ENCODE data around the gene FICD.

FICD gene

DNA sequence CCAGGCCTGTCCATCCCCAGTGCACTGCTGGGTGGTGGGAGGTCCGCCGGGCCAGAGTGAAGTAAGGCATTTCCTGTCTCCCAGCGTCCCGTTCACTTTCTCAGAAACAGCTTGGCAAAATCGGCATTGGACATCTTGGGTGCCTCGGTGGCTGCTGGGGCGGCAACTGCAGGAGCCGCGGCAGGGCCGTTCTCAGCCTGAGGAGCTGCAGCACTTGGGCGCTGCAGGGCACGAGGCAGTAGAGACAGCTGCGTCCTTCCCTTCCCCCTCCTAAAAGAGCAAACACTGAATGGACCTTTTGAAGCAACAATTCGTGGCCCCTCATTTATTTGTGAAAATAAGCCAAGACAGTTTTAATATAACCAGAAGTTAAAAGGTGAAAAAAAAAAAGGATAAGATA, 8.3 kb downstream of the FICD start:
- TF ChIP-seq, protein P1, sequence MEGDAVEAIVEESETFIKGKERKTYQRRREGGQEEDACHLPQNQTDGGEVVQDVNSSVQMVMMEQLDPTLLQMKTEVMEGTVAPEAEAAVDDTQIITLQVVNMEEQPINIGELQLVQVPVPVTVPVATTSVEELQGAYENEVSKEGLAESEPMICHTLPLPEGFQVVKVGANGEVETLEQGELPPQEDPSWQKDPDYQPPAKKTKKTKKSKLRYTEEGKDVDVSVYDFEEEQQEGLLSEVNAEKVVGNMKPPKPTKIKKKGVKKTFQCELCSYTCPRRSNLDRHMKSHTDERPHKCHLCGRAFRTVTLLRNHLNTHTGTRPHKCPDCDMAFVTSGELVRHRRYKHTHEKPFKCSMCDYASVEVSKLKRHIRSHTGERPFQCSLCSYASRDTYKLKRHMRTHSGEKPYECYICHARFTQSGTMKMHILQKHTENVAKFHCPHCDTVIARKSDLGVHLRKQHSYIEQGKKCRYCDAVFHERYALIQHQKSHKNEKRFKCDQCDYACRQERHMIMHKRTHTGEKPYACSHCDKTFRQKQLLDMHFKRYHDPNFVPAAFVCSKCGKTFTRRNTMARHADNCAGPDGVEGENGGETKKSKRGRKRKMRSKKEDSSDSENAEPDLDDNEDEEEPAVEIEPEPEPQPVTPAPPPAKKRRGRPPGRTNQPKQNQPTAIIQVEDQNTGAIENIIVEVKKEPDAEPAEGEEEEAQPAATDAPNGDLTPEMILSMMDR (IDR thresholded peaks at IDR 0.05; ENCODE audit: low read depth, low read length): no peak
- H3K27me3 ChIP-seq (ENCODE audit: insufficient read depth, low read depth, severe bottlenecking): no peaks in the 10 kb centered on the region
- DNase-seq: no peak
- peaks cover 93% of the 10 kb centered on the region for H3K36me3 ChIP-seq
- H3K9me3 ChIP-seq (ENCODE audit: severe bottlenecking): no peaks in the 10 kb centered on the region
- H3K27ac ChIP-seq: no peak overlapping the region
- H3K4me3 ChIP-seq (ENCODE audit: low read depth, low read length): no peak overlapping the region

DNA sequence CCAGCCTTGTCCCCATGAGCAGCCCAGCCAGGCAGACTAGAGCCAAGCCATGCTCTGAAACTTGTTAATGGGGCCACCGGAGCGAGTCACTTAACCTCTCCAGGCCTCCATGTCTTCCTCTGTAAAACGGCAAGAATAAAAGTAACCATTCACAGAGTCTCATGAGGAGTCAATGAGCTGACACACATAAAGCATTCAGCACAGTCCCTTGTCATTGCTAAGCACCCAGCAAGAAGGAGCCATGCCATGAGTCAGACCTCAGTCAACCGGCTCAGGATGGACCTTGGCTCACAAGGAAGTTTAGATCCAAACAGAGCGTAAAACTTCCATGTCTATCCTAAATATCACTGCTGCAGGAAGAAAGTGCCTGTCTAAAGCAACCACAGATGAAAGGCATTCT, 10.6 kb downstream of the FICD start:
- H3K9me3 ChIP-seq (ENCODE audit: severe bottlenecking): no peaks in the 10 kb centered on the region
- no peak overlapping the region for H3K27ac ChIP-seq
- no peak overlapping the region for H3K4me3 ChIP-seq (ENCODE audit: low read depth, low read length)
- DNase-seq: no peak
- H3K27me3 ChIP-seq (ENCODE audit: insufficient read depth, low read depth, severe bottlenecking): no peaks in the 10 kb centered on the region
- peaks cover 95% of the 10 kb centered on the region for H3K36me3 ChIP-seq
- TF ChIP-seq, protein P1 (IDR thresholded peaks at IDR 0.05; ENCODE audit: low read depth, low read length): no peak

DNA sequence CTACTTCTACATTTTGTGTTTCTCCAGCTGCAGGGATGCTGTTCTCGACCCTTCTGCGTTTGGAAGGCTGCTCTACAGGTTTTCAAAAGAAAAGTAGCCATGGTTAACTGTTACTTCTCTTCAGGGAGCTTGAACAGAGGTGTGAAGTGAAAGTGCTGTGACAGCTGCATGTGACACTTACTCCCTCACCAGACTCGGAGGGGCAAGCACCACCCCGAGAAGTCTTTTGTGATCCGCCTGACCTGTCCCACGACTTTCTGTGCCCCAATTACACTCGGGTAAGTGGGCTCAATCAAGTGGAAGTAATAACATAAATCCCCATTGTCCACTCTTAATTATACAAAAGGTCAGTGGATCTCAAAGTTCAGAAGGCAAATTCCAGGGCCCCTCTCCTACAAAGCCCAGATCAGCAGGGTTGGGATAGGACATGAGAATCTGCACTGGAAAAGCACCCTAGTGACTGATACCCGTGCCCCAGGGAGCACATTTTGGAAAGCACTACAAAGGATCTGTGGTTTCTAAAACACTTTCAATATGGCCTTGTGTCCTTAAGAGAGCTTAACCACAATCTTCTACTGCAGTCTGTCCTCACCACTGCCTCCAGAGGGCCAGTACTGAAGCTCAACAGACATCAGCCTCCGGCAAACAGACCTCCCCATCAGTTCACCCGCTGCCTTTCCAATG, 11.5 kb downstream of the FICD start:
- no peak for DNase-seq
- TF ChIP-seq, protein P1 (IDR thresholded peaks at IDR 0.05; ENCODE audit: low read depth, low read length): no peak
- Histone ChIP-seq H3K27me3 (ENCODE audit: insufficient read depth, low read depth, severe bottlenecking) (no peaks in the 10 kb centered on the region), H3K36me3 (peaks cover 95% of the 10 kb centered on the region), H3K9me3 (ENCODE audit: severe bottlenecking) (no peaks in the 10 kb centered on the region), H3K4me3 (ENCODE audit: low read depth, low read length) (no peak overlapping the region), H3K27ac (no peak overlapping the region)

DNA sequence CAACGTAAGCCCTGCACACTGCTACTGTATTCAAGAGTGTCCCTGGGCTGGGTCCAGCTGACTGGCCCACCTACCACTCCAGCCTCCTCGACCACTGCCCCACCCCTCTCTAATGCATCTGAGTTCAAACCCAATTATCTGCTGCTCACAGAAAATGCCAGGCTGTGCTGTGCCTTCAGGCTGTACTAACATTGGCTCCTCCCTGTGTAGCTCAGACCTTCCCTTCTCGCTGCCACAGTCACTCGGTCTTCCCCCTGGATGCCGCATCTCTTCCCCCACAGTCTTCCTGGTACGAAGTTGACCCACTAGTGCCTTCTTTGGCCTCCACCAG, 12.1 kb downstream of the FICD start:
- TF ChIP-seq, protein P1 (IDR thresholded peaks at IDR 0.05; ENCODE audit: low read depth, low read length): no peak
- H3K27ac ChIP-seq: no peak overlapping the region

DNA sequence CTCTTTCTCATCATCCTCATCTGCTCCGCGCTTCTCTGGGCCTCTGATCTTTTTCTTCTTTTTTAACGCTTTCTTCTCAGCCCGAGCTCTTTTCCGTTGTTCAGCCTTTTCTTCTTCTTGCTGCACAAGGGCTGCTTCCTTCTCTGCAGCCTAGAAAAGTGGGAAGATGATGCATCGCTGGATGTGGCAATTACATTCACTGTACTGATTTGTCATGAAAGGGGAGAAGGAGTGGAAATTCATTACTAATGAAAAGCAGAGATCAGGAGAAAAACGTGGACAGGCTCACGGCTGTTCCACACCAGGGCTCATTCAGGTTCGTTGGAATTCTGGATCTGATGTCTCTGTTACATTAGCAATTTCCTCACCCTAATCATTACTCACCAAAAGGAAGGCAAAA, 15.1 kb downstream of the FICD start:
- Histone ChIP-seq H3K4me3 (ENCODE audit: low read depth, low read length) (no peak overlapping the region), H3K27ac (no peak overlapping the region), H3K9me3 (ENCODE audit: severe bottlenecking) (no peaks in the 10 kb centered on the region), H3K27me3 (ENCODE audit: insufficient read depth, low read depth, severe bottlenecking) (no peaks in the 10 kb centered on the region), H3K36me3 (peaks cover 91% of the 10 kb centered on the region)
- TF ChIP-seq, protein P1 (IDR thresholded peaks at IDR 0.05; ENCODE audit: low read depth, low read length): no peak
- DNase-seq: no peak

More for the DNA sequence above, 12.1 kb downstream of the FICD start:
- peaks cover 95% of the 10 kb centered on the region for H3K36me3 ChIP-seq
- no peak overlapping the region for H3K4me3 ChIP-seq (ENCODE audit: low read depth, low read length)
- H3K27me3 ChIP-seq (ENCODE audit: insufficient read depth, low read depth, severe bottlenecking): no peaks in the 10 kb centered on the region
- H3K9me3 ChIP-seq (ENCODE audit: severe bottlenecking): no peaks in the 10 kb centered on the region
- DNase-seq: no peak

Measured in WERI-Rb-1 (cell line).